HG02763 (cell line): ENCODE results near the gene CTSA.
A peak's percentile ranks its signal among the peaks of the same experiment; 100 is the strongest.

Source experiments
- ATAC-seq: cut with Tn5 transposase; IDR thresholded peaks from one replicate; pipeline ENCODE4 v1.9.1; 2021; ENCODE audit warnings: mild to moderate bottlenecking, moderate library complexity; ENCODE audit not compliant: unreplicated experiment

Gene CTSA

GRCh38 chr20:45934586-45935415, 43.7 kb downstream of the CTSA start, which contains the start of gene PCIF1:
TSS of gene PCIF1 (plus strand) at chr20:45934683. CDS start at chr20:45939000, 4,317 bp downstream.
- peak; percentile 76 for ATAC-seq

- no peak for ATAC-seq
These were observed 44.4 kb downstream of the CTSA start for GRCh38 chr20:45935416-45936046.

- no peak for ATAC-seq
These were observed 46.6 kb downstream of the CTSA start for GRCh38 chr20:45937765-45938164.

- no peak for ATAC-seq
These were observed 47.7 kb downstream of the CTSA start for GRCh38 chr20:45938727-45939438.

- ATAC-seq, result no peak
These were observed 48.9 kb downstream of the CTSA start for GRCh38 chr20:45940053-45940452.

GRCh38 chr20:45940469-45940868, 49.3 kb downstream of the CTSA start:
- ATAC-seq, result no peak

GRCh38 chr20:45943613-45944012, 52.5 kb downstream of the CTSA start:
- no peak for ATAC-seq

GRCh38 chr20:45944151-45944964, 53.2 kb downstream of the CTSA start:
- ATAC-seq, result no peak

- no peak for ATAC-seq
These were observed 54.0 kb downstream of the CTSA start for GRCh38 chr20:45944965-45945677.

- no peak for ATAC-seq
These were observed 54.6 kb downstream of the CTSA start for GRCh38 chr20:45945678-45946148.

- ATAC-seq, result no peak
These were observed 55.2 kb downstream of the CTSA start for GRCh38 chr20:45946149-45946970.

- no peak for ATAC-seq
These were observed 56.2 kb downstream of the CTSA start for GRCh38 chr20:45947110-45947866.

GRCh38 chr20:45948261-45948733, 57.2 kb downstream of the CTSA start:
- no peak for ATAC-seq
